Hepatocyte (in vitro differentiated cells): Measurements from ENCODE around the gene LOX.

ENCODE experiments used
- CTCF ChIP-seq: fragments of 200-600 bp; sonication (generic); IDR thresholded peaks from 2 replicates; pipeline ENCODE4 v1.5.1; 2016; ENCODE audit warnings: antibody characterized with exemption, mild to moderate bottlenecking; ENCODE audit not compliant: poor library complexity
- EZH2 ChIP-seq: fragments of 200-600 bp; sonication (generic); IDR thresholded peaks from 2 replicates; pipeline ENCODE4 v1.6.1; 2016; ENCODE audit warnings: antibody characterized with exemption, mild to moderate bottlenecking, borderline replicate concordance
- EZH2phosphoT487 ChIP-seq: fragments of 200-600 bp; sonication (generic); IDR thresholded peaks from one replicate; pipeline ENCODE4 v1.6.1; 2018; ENCODE audit warnings: antibody characterized with exemption, mild to moderate bottlenecking, low read depth, moderate library complexity; ENCODE audit not compliant: unreplicated experiment, severe bottlenecking

GRCh38 chr5:122126756-122127321 is 48.8 kb upstream of the LOX start:
- no peak for TF ChIP-seq CTCF
- TF ChIP-seq EZH2: no peak
- no peak for TF ChIP-seq EZH2phosphoT487
